SK-N-SH (cell line): ENCODE measurements around the gene NRSN1. TPM values are rescaled to one million over a fixed set of nuclear protein-coding genes. Genes with fewer than 3 reads are reported as not detected.

Experiments used
- CTCF ChIA-PET: fragments of 300-600, 350-600 bp; formaldehyde crosslinking; extraction: SDS; loops from one replicate; lab custom pipeline; 2021; lab: Yijun Ruan, JAX
- POLR2A ChIA-PET: fragments of 350-600 bp; sonication (Branson Sonifier 250); formaldehyde crosslinking; extraction: SDS; loops from one replicate; lab custom pipeline; 2020; ENCODE audit warnings: antibody characterized with exemption, inconsistent platforms; lab: Yijun Ruan, JAX
- DNase-seq: peaks from one replicate; pipeline ENCODE4 v3.0.0; 2012
- H2AFZ ChIP-seq: fragments of 200-600 bp; sonication (generic); 2 replicates; pipeline ENCODE4 v1.8.1; 2016; ENCODE audit warnings: antibody characterized with exemption, mild to moderate bottlenecking, low read depth
- H3F3A ChIP-seq: fragments of 200-600 bp; sonication (generic); replicated peaks from 2 replicates; pipeline ENCODE3; 2016; ENCODE audit warnings: antibody characterized with exemption, mild to moderate bottlenecking; ENCODE audit not compliant: insufficient read depth
- H3K27ac ChIP-seq, 2 experiments: fragments of 200-500 bp in 1 of 2; fragments of 200-600 bp in 1 of 2; sonication (Bioruptor generic) in 1 of 2; sonication (generic), shearing (Covaris generic) in 1 of 2; 2 replicates each; pipeline versions ENCODE4 v1.5.1 to v1.6.1; 2014 to 2016; ENCODE audit warnings: low read depth in 2 of 2, inconsistent platforms in 1 of 2, low read length in 1 of 2, mild to moderate bottlenecking in 1 of 2, mixed read lengths in 1 of 2
- H3K27me3 ChIP-seq: fragments of 200-600 bp; sonication (generic), shearing (Covaris generic); 2 replicates; pipeline ENCODE4 v1.6.1; 2016; ENCODE audit warnings: mixed run types; ENCODE audit not compliant: insufficient read depth
- H3K36me3 ChIP-seq, 2 experiments: fragments of 200-500 bp in 1 of 2; fragments of 200-600 bp in 1 of 2; sonication (Bioruptor generic) in 1 of 2; sonication (generic) in 1 of 2; replicated peaks in 1 of 2; 2 replicates each; pipeline versions ENCODE3 to v1.5.1; 2014 to 2016; ENCODE audit warnings: low read length in 1 of 2, mild to moderate bottlenecking in 1 of 2; ENCODE audit not compliant: insufficient read depth in 2 of 2, control insufficient read depth in 1 of 2
- H3K4me1 ChIP-seq, 2 experiments: fragments of 200-500 bp in 1 of 2; fragments of 200-600 bp in 1 of 2; sonication (Bioruptor generic) in 1 of 2; sonication (generic), shearing (Covaris generic) in 1 of 2; 2 replicates each; pipeline versions ENCODE4 v1.5.1 to v1.6.1; 2014 to 2016; ENCODE audit warnings: low read depth in 1 of 2, low read length in 1 of 2, mixed run types in 1 of 2; ENCODE audit not compliant: insufficient read depth in 2 of 2, control insufficient read depth in 1 of 2
- H3K4me2 ChIP-seq: fragments of 200-600 bp; sonication (generic), shearing (Covaris generic); 2 replicates; pipeline ENCODE4 v1.6.1; 2017; ENCODE audit warnings: mixed run types
- H3K4me3 ChIP-seq, 2 experiments: fragments of 200-500 bp in 1 of 2; fragments of 200-600 bp in 1 of 2; sonication (Bioruptor generic) in 1 of 2; sonication (generic), shearing (Covaris generic) in 1 of 2; 2 replicates each; pipeline versions ENCODE4 v1.5.1 to v1.8.1; 2014 to 2016; ENCODE audit warnings: low read depth in 2 of 2, inconsistent platforms in 1 of 2, low read length in 1 of 2, mild to moderate bottlenecking in 1 of 2, mixed read lengths in 1 of 2, moderate library complexity in 1 of 2
- H3K79me2 ChIP-seq: fragments of 200-600 bp; sonication (generic); 2 replicates; pipeline ENCODE4 v1.8.1; 2017; ENCODE audit warnings: mild to moderate bottlenecking; ENCODE audit not compliant: insufficient read depth
- H3K9ac ChIP-seq: fragments of 200-600 bp; sonication (generic); 2 replicates; pipeline ENCODE4 v1.6.1; 2017; ENCODE audit warnings: mixed run types
- H3K9me2 ChIP-seq: fragments of 200-600 bp; sonication (generic); 2 replicates; pipeline ENCODE4 v1.6.1; 2017; ENCODE audit warnings: mixed run types
- H3K9me3 ChIP-seq: fragments of 200-600 bp; sonication (generic); 2 replicates; pipeline ENCODE4 v1.6.1; 2017; ENCODE audit warnings: mixed run types, mild to moderate bottlenecking, moderate library complexity
- H4K20me1 ChIP-seq: fragments of 200-600 bp; sonication (generic); 2 replicates; pipeline ENCODE4 v1.6.1; 2017; ENCODE audit warnings: mild to moderate bottlenecking, mixed run types; ENCODE audit not compliant: insufficient read depth
- CHD2 ChIP-seq: fragments of 150-350 bp; IDR thresholded peaks from 2 replicates; pipeline ENCODE4 v1.6.1; 2018; ENCODE audit warnings: low read length; ENCODE audit not compliant: partially characterized antibody
- EZH2phosphoT487 ChIP-seq: fragments of 200-600 bp; sonication (generic); IDR thresholded peaks from 2 replicates; pipeline ENCODE4 v1.6.1; 2017; ENCODE audit warnings: low read depth, mixed run types, mild to moderate bottlenecking, antibody characterized with exemption, moderate library complexity, borderline replicate concordance
- FOXM1 ChIP-seq: IDR thresholded peaks from 2 replicates; pipeline ENCODE4 v1.4.0; 2012; ENCODE audit warnings: low read depth, mild to moderate bottlenecking
- GABPA ChIP-seq: IDR thresholded peaks from 2 replicates; pipeline ENCODE4 v1.4.0; 2012; ENCODE audit warnings: low read depth, mild to moderate bottlenecking
- GATA2 ChIP-seq: sonication (generic); formaldehyde crosslinking; IDR thresholded peaks from 2 replicates; pipeline ENCODE4 v1.5.0; 2020; ENCODE audit warnings: mild to moderate bottlenecking, missing genetic modification reagents
- JUND ChIP-seq: IDR thresholded peaks from 2 replicates; pipeline ENCODE4 v1.4.0; 2012
- MEF2A ChIP-seq: IDR thresholded peaks from 2 replicates; pipeline ENCODE4 v1.4.0; 2012; ENCODE audit warnings: low read depth, borderline replicate concordance
- MXI1 ChIP-seq: IDR thresholded peaks from 2 replicates; pipeline ENCODE4 v1.6.1; 2012; ENCODE audit warnings: mild to moderate bottlenecking, low read depth, low read length, improper control_type of control experiment
- NRF1 ChIP-seq: IDR thresholded peaks from 2 replicates; pipeline ENCODE4 v1.6.1; 2012; ENCODE audit warnings: low read depth, mild to moderate bottlenecking, low read length
- POLR2AphosphoS5 ChIP-seq: IDR thresholded peaks from 2 replicates; pipeline ENCODE4 v1.6.1; 2012; ENCODE audit warnings: low read depth, low read length
- RCOR1 ChIP-seq: fragments of 150-350 bp; IDR thresholded peaks from 2 replicates; pipeline ENCODE4 v1.6.1; 2017; ENCODE audit warnings: antibody characterized with exemption, low read length
- REST ChIP-seq: IDR thresholded peaks from 2 replicates; pipeline ENCODE4 v1.6.1; 2012; ENCODE audit warnings: mild to moderate bottlenecking, low read depth, low read length, moderate library complexity
- RFX5 ChIP-seq: IDR thresholded peaks from 2 replicates; pipeline ENCODE4 v1.6.1; 2012; ENCODE audit warnings: mild to moderate bottlenecking, improper control_type of control experiment, low read length
- RXRA ChIP-seq: IDR thresholded peaks from 2 replicates; pipeline ENCODE4 v1.4.0; 2012; ENCODE audit warnings: low read depth, mild to moderate bottlenecking, borderline replicate concordance
- TAF1 ChIP-seq: IDR thresholded peaks from 2 replicates; pipeline ENCODE4 v1.6.1; 2012; ENCODE audit warnings: low read depth, mild to moderate bottlenecking, low read length, moderate library complexity, borderline replicate concordance
- TCF12 ChIP-seq: IDR thresholded peaks from 2 replicates; pipeline ENCODE4 v1.4.0; 2012
- YY1 ChIP-seq: IDR thresholded peaks from 2 replicates; pipeline ENCODE4 v1.4.0; 2012; ENCODE audit warnings: low read depth, mild to moderate bottlenecking
- polyA plus RNA-seq, 3 experiments: library from polyadenylated mRNA; depleted of rRNA; stranded (reverse); fragments of >200 nt; gene quantifications; 2 replicates each; pipeline ENCODE4 v1.2.3, GENCODE V29; 2012
- TF ChIP-seq, protein P1 (sequence below): fragments of 150-350 bp; IDR thresholded peaks from 2 replicates; pipeline ENCODE4 v1.6.1; 2016; ENCODE audit warnings: mild to moderate bottlenecking, low read depth, low read length
- TF ChIP-seq, protein P2 (sequence below): fragments of 150-350 bp; IDR thresholded peaks from 2 replicates; pipeline ENCODE4 v1.6.1; 2017; ENCODE audit warnings: antibody characterized with exemption, low read length, low read depth, borderline replicate concordance

NRSN1 gene
- polyA plus RNA-seq, 1 of the 3 experiments (the other 2 are of a cell fraction) = 0.02 TPM

DNA sequence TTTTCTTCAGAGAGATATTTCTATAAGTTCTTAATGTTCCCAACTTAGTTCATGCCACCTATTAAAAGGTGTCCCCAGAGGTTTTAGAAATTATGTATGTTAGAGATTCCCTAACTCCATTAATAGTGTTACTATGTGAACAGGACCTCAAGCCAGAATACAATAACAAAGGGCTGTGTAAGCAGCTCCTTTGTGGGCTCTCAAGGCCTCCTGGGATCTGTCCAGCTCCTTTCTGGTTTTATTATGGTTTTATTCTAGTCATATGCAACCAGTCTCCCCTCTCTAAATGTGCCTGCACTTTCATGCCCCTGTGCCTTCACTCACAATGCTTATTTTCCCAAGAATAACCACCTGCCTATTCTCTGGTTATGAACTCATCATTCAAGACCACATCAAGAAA is 22.7 kb downstream of the NRSN1 start:
- H3K27ac ChIP-seq = no peak overlapping the region
- DNase-seq = no peak
- H4K20me1 ChIP-seq = no peaks in the 10 kb centered on the region
- no peak for TF ChIP-seq POLR2AphosphoS5
- TF ChIP-seq GATA2 (CRISPR knock-in tag) = no peak
- no peak for TF ChIP-seq RXRA
- no peak for TF ChIP-seq RCOR1
- TF ChIP-seq MEF2A = no peak
- TF ChIP-seq GABPA = no peak
- TF ChIP-seq TCF12 = no peak
- no peak for TF ChIP-seq TAF1
- TF ChIP-seq YY1 = no peak
- no peak for TF ChIP-seq CHD2
- TF ChIP-seq JUND = no peak
- TF ChIP-seq EZH2phosphoT487 = no peak
- TF ChIP-seq NRF1 = no peak
- TF ChIP-seq, protein P1, sequence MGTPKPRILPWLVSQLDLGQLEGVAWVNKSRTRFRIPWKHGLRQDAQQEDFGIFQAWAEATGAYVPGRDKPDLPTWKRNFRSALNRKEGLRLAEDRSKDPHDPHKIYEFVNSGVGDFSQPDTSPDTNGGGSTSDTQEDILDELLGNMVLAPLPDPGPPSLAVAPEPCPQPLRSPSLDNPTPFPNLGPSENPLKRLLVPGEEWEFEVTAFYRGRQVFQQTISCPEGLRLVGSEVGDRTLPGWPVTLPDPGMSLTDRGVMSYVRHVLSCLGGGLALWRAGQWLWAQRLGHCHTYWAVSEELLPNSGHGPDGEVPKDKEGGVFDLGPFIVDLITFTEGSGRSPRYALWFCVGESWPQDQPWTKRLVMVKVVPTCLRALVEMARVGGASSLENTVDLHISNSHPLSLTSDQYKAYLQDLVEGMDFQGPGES = no peak
- TF ChIP-seq RFX5 = no peak
- TF ChIP-seq MXI1 = no peak
- no peak for TF ChIP-seq REST
- TF ChIP-seq, protein P2, sequence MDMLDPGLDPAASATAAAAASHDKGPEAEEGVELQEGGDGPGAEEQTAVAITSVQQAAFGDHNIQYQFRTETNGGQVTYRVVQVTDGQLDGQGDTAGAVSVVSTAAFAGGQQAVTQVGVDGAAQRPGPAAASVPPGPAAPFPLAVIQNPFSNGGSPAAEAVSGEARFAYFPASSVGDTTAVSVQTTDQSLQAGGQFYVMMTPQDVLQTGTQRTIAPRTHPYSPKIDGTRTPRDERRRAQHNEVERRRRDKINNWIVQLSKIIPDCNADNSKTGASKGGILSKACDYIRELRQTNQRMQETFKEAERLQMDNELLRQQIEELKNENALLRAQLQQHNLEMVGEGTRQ = no peak
- TF ChIP-seq FOXM1 = no peak
- no peak overlapping the region for H3K9ac ChIP-seq
- no peaks in the 10 kb centered on the region for H3F3A ChIP-seq
- 0 out of 2 replicates have a peak, but pooled peaks cover 9% of the 10 kb centered on the region for H3K9me3 ChIP-seq
- no peak overlapping the region for H3K4me2 ChIP-seq
- no peaks in the 10 kb centered on the region for H3K27me3 ChIP-seq
- no peaks in the 10 kb centered on the region for H3K4me1 ChIP-seq
- no peaks in the 10 kb centered on the region for H3K9me2 ChIP-seq
- no peaks in the 10 kb centered on the region for H3K79me2 ChIP-seq
- no peak overlapping the region for H2AFZ ChIP-seq
- no peak overlapping the region for H3K4me3 ChIP-seq
- H3K36me3 ChIP-seq = no peaks in the 10 kb centered on the region
- CTCF ChIA-PET = interaction anchor here (1.0 kb wide), 1 partner anchor 56 kb away, joined by 3 read pairs; no protein-coding TSS in a partner anchor
- POLR2A ChIA-PET = no interaction called here
